ENCODE measurements around the gene HDAC4.

GRCh38 chr2:239360421-239361310 is 40.2 kb downstream of the HDAC4 start:
- TF ChIP-seq, protein P1, sequence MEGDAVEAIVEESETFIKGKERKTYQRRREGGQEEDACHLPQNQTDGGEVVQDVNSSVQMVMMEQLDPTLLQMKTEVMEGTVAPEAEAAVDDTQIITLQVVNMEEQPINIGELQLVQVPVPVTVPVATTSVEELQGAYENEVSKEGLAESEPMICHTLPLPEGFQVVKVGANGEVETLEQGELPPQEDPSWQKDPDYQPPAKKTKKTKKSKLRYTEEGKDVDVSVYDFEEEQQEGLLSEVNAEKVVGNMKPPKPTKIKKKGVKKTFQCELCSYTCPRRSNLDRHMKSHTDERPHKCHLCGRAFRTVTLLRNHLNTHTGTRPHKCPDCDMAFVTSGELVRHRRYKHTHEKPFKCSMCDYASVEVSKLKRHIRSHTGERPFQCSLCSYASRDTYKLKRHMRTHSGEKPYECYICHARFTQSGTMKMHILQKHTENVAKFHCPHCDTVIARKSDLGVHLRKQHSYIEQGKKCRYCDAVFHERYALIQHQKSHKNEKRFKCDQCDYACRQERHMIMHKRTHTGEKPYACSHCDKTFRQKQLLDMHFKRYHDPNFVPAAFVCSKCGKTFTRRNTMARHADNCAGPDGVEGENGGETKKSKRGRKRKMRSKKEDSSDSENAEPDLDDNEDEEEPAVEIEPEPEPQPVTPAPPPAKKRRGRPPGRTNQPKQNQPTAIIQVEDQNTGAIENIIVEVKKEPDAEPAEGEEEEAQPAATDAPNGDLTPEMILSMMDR (conservative IDR thresholded peaks at IDR 0.05; ENCODE audit: low read depth, low read length) = no peak
- TF ChIP-seq POLR2A (IDR thresholded peaks at IDR 0.05; ENCODE audit: low read depth, low read length) (no peak), RAD21 (IDR thresholded peaks at IDR 0.05; ENCODE audit: low read length) (no peak), CEBPB (IDR thresholded peaks at IDR 0.05; ENCODE audit: low read depth, low read length) (no peak)

Measured in IMR-90 (cell line).